ENCODE data around the gene STKLD1.

The STKLD1 gene

GRCh38 chr9:133362359-133363044 lies 13.7 kb upstream of the STKLD1 start:
- TF ChIP-seq CTCF (IDR thresholded peaks at IDR 0.05; ENCODE audit: insufficient read depth, low read depth, low read length, missing control alignments) = no peak
- no peak for DNase-seq (ENCODE audit: low read depth)
- H3K4me3 ChIP-seq (ENCODE audit: low read depth, low read length) = no peak overlapping the region

GRCh38 chr9:133366435-133366834 lies 9.7 kb upstream of the STKLD1 start:
- no peak for DNase-seq (ENCODE audit: low read depth)
- no peak for TF ChIP-seq CTCF (IDR thresholded peaks at IDR 0.05; ENCODE audit: insufficient read depth, low read depth, low read length, missing control alignments)
- no peak overlapping the region for H3K4me3 ChIP-seq (ENCODE audit: low read depth, low read length)

GRCh38 chr9:133367221-133367620 lies 8.9 kb upstream of the STKLD1 start:
- H3K4me3 ChIP-seq (ENCODE audit: low read depth, low read length) = no peak overlapping the region
- DNase-seq (ENCODE audit: low read depth) = no peak
- TF ChIP-seq CTCF (IDR thresholded peaks at IDR 0.05; ENCODE audit: insufficient read depth, low read depth, low read length, missing control alignments) = no peak

DNA sequence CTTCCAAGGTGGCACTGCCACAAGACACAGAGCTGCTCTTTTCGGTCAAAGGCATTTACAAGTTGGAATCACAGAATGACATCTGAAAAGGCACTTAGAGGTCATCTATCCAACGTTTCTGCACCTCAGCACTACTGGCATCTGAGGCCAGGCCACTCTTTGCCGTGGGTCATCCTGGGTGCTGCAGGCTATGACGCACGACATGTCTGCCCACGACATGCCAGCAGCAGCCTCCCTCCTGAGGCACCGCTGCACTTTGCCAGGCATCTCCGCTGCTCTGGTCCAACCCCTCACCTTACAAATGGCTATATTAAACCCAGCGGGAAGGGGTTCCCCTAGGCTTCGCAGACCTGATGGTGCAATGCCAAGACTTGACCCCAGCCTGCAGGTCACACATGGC lies 8.4 kb upstream of the STKLD1 start:
- TF ChIP-seq CTCF (IDR thresholded peaks at IDR 0.05; ENCODE audit: insufficient read depth, low read depth, low read length, missing control alignments) = no peak
- no peak for DNase-seq (ENCODE audit: low read depth)
- no peak overlapping the region for H3K4me3 ChIP-seq (ENCODE audit: low read depth, low read length)

DNA sequence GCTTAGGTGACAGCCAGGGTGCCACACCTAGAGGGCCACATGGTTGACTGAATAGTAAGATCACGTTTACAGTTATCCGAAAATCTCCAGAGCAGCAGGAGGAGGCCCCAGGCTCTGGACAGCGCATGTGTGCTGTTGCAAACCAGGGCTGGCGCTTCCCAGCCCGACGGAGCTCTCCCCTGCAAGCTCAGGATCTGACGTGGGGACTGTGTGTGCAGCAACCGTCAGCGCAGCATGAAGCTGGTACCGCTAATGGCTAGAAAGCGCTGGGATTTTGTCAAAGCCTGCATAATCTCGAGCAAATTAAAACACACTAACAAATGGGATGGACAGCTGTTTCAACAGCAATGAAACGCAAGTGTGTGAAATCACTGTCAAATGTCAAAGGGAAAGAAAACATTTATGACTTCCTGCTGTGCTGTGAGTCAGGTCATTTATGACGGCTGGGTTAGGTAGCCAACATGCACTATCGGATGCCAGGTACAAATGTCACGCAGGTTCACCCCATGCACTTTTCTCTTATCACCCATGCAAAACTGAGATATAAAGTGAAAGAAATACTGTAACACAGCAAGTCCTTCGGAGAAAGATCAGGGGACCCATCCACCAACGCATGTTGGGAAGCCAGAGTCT lies 7.8 kb upstream of the STKLD1 start:
- H3K4me3 ChIP-seq (ENCODE audit: low read depth, low read length) = no peak overlapping the region
- no peak for DNase-seq (ENCODE audit: low read depth)
- TF ChIP-seq CTCF (IDR thresholded peaks at IDR 0.05; ENCODE audit: insufficient read depth, low read depth, low read length, missing control alignments) = no peak

- no peak overlapping the region for H3K4me3 ChIP-seq (ENCODE audit: low read depth, low read length)
- TF ChIP-seq CTCF (IDR thresholded peaks at IDR 0.05; ENCODE audit: insufficient read depth, low read depth, low read length, missing control alignments) = no peak
- DNase-seq (ENCODE audit: low read depth) = no peak
Measured at GRCh38 chr9:133369422-133369821, 6.7 kb upstream of the STKLD1 start.

- DNase-seq (ENCODE audit: low read depth) = no peak
- TF ChIP-seq CTCF (IDR thresholded peaks at IDR 0.05; ENCODE audit: insufficient read depth, low read depth, low read length, missing control alignments) = no peak
- no peak overlapping the region for H3K4me3 ChIP-seq (ENCODE audit: low read depth, low read length)
Measured at GRCh38 chr9:133369933-133370332, 6.2 kb upstream of the STKLD1 start.
